Lower leg skin (tissue), 4 donors: ENCODE data around the gene RTF2. TPM values are rescaled to one million over a fixed set of nuclear protein-coding genes. Genes with fewer than 3 reads are reported as not detected.

Experiments
- DNase-seq, 2 donors: peaks; one replicate each; pipeline ENCODE4 v3.0.0-alpha.2; 2019; ENCODE audit warnings: low spot score in 2 of 2
- H3K4me3 ChIP-seq: fragments of 200-600 bp; sonication (generic); 2 replicates; pipeline ENCODE4 v1.5.1; 2017; ENCODE audit warnings: mild to moderate bottlenecking, low read depth; ENCODE audit not compliant: poor library complexity, severe bottlenecking
- CTCF ChIP-seq, 3 donors: fragments of 450-650 bp; IDR thresholded peaks; one replicate each; pipeline ENCODE4 v1.5.1; 2016; ENCODE audit warnings: antibody characterized with exemption in 3 of 3, mild to moderate bottlenecking in 3 of 3, moderate library complexity in 2 of 3
- POLR2A ChIP-seq, 2 donors: fragments of 450-650 bp; IDR thresholded peaks; one replicate each; pipeline ENCODE4 v1.6.1; 2016 to 2017; ENCODE audit warnings: antibody characterized with exemption in 2 of 2, mild to moderate bottlenecking in 1 of 2, moderate library complexity in 1 of 2
- WGBS, 2 donors: methylation state at CpG; one replicate each; pipeline ENCODE4 v1.1.5; 2018; 5-methylcytosine and 5-hydroxymethylcytosine counted together
- intact Hi-C: fragments of 100-400 bp; cut with DNase I; formaldehyde crosslinking; loops from one replicate; pipeline ENCODE4 v1.15.0; 2023; ENCODE audit warnings: low total_unique reads
- total RNA-seq, 4 donors: library from RNA; depleted of rRNA; stranded (reverse); fragments of >200 nt; gene quantifications; one replicate each; pipeline ENCODE4 v1.1.0, GENCODE V29; 2016

The RTF2 gene
- total RNA-seq, 4 donors from 2014 or later = 37.0 to 57.8 (median 47.9) TPM

- TF ChIP-seq CTCF (IDR thresholded peaks at IDR 0.05) (no peak), POLR2A (IDR thresholded peaks at IDR 0.05) (no peak)
- no peak overlapping the region for H3K4me3 ChIP-seq
- WGBS, 2 donors = 21 to 47% methylated on average over 5 of the region's 5 CpGs
- intact Hi-C loops = no loop called here
- peak in 1 of 2 donors; percentile 82 for DNase-seq
These were observed 28.6 kb upstream of the RTF2 start for GRCh38 chr20:56439771-56440291.

- WGBS, 2 donors = 81 to 85% methylated on average over 4 of the region's 4 CpGs
- peak in 1 of 2 donors; percentile 23 for DNase-seq
- TF ChIP-seq CTCF (IDR thresholded peaks at IDR 0.05) = no peak
- no peak for TF ChIP-seq POLR2A (IDR thresholded peaks at IDR 0.05)
- intact Hi-C loops = no loop called here
- H3K4me3 ChIP-seq = no peak overlapping the region
These were observed 27.9 kb upstream of the RTF2 start for GRCh38 chr20:56440346-56441007.

- peak in 1 of 2 donors; percentile 67 for DNase-seq
- intact Hi-C loops = no loop called here
- TF ChIP-seq POLR2A (IDR thresholded peaks at IDR 0.05) = no peak
- TF ChIP-seq CTCF (IDR thresholded peaks at IDR 0.05) = no peak
- no peak overlapping the region for H3K4me3 ChIP-seq
- 84 to 88% methylated on average over 17 of the region's 17 CpGs for WGBS, 2 donors
These were observed 25.8 kb upstream of the RTF2 start for GRCh38 chr20:56442389-56443365.

- H3K4me3 ChIP-seq = no peak overlapping the region
- peak in 1 of 2 donors; percentile 74 for DNase-seq
- WGBS, 2 donors = 82 to 84% methylated on average over 27 of the region's 27 CpGs
- intact Hi-C loops = no loop called here
- TF ChIP-seq POLR2A (IDR thresholded peaks at IDR 0.05) = no peak
- TF ChIP-seq CTCF (IDR thresholded peaks at IDR 0.05) = no peak
These were observed 24.5 kb upstream of the RTF2 start for GRCh38 chr20:56443654-56444540.

GRCh38 chr20:56445130-56445529, 23.3 kb upstream of the RTF2 start:
- intact Hi-C loops = no loop called here
- TF ChIP-seq POLR2A (IDR thresholded peaks at IDR 0.05) = no peak
- TF ChIP-seq CTCF (IDR thresholded peaks at IDR 0.05) = no peak
- 94% methylated on average over 3 of the region's 3 CpGs for WGBS, 2 donors
- H3K4me3 ChIP-seq = no peak overlapping the region
- no peak for DNase-seq
